GM18520 (cell line): Measurements from ENCODE around the gene INPP5J.
"Not testable (repeated sequence)": the region's sequence is repeated elsewhere in the genome, so short reads cannot be mapped to it uniquely, and the experiment has no call there.

Experiments
- ATAC-seq: cut with Tn5 transposase; IDR thresholded peaks from one replicate; pipeline ENCODE4 v1.9.1; 2021; ENCODE audit not compliant: unreplicated experiment

Gene INPP5J, protein sequence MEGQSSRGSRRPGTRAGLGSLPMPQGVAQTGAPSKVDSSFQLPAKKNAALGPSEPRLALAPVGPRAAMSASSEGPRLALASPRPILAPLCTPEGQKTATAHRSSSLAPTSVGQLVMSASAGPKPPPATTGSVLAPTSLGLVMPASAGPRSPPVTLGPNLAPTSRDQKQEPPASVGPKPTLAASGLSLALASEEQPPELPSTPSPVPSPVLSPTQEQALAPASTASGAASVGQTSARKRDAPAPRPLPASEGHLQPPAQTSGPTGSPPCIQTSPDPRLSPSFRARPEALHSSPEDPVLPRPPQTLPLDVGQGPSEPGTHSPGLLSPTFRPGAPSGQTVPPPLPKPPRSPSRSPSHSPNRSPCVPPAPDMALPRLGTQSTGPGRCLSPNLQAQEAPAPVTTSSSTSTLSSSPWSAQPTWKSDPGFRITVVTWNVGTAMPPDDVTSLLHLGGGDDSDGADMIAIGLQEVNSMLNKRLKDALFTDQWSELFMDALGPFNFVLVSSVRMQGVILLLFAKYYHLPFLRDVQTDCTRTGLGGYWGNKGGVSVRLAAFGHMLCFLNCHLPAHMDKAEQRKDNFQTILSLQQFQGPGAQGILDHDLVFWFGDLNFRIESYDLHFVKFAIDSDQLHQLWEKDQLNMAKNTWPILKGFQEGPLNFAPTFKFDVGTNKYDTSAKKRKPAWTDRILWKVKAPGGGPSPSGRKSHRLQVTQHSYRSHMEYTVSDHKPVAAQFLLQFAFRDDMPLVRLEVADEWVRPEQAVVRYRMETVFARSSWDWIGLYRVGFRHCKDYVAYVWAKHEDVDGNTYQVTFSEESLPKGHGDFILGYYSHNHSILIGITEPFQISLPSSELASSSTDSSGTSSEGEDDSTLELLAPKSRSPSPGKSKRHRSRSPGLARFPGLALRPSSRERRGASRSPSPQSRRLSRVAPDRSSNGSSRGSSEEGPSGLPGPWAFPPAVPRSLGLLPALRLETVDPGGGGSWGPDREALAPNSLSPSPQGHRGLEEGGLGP

DNA sequence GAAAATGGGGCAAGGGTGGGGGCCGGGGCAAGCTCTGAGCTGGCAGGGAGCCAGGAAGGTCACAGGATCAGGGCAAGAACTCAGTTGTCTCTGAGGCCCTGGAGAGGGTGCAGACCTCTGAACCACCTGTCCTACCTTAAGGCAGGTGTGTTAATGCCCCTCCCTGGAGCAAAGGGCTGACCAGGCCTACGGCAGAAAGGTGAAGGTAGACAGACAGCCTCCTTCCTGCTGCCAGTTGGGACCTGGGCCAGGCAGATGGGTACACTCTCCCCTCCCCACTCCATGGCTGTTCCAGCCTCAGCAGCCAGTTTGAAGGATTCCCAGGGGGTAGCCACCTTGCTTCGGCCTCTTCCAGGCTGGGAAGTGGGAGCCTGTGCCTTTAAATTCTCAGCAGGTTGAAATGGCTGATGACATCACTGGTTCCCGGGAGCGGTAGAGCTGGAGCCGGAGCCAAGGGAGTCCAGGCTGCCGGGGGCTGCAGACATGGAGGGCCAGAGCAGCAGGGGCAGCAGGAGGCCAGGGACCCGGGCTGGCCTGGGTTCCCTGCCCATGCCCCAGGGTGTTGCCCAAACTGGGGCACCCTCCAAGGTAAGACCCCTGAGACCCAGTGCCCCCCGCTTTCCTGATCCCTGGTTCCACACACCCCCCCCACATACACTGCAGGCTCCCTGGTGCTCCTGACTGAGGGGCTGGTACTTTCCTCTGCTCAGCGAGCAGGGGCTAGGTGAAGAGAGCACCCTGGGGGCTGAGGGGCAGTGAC, at the start of gene INPP5J:
TSS of gene INPP5J (plus strand) at position 435 of the 760 bp plus-strand sequence. CDS start at position 484, 49 bp downstream.
- no peak for ATAC-seq

DNA sequence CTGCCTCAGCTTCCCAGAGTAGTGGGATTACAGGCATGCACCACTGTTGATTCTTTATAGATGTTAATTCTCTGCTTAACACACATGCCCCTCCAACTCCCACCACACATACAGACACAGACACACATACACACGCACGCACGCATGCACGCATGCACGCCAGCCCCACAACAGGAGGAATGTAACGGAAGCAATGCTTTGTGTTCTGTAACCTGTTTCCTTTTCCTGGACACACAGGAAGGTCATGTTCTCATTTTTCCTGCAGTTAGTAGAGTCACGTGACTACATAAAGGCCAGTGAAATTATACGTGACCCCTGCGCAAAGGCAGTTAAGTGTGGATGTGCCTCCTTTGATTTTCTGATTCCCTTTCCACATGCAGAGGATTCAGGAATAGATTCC, 49.6 kb upstream of the INPP5J start:
- not testable (repeated sequence) for ATAC-seq

DNA sequence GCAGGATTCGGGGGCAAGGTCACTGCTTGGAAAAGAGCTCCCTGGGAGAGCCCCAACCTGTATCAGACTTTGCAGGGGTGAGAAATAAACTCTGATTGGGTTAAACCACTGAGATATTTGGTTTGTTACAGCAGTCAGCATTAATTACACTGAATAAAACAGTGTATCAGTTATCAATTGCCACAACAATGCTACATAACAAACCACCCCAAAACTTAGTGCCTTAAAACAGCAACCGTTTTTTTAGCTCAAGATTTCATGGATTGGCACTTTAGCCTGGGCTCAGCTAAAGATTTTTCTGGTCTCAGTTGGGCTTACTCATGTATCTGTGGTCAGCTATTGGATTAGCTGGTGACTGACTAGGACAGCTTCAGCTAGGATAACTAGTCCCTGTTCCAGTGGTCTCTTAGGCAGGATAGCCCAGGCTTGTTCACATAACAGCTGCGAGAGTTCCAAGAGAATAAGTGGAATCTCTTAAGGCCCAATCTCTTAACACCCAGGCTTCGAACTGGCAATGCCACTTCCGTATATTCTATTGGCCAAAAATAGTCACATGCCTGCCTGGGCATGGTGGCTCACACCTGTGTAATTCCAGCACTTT, 49.1 kb upstream of the INPP5J start:
- ATAC-seq, result not testable (repeated sequence)

DNA sequence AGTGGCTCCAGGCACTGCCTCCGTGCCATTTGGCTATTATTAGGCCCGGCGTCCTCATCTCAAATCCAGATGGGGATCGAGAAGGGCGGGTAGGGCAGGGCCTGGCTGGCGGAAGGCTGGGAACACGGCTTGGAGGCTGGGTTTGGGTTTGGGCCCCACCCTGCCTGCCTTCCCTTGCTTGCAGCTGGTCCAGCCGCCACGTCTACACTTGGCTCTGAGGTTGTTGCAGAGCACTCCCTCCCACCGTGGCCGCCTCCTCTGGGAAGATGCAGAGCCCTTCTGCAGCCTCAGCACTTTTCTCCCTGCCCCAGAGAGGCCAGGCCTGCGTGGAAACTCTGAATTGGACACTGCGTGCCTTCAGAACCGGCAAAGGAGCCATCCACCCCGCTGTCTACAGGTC, 46.8 kb upstream of the INPP5J start:
- no peak for ATAC-seq

DNA sequence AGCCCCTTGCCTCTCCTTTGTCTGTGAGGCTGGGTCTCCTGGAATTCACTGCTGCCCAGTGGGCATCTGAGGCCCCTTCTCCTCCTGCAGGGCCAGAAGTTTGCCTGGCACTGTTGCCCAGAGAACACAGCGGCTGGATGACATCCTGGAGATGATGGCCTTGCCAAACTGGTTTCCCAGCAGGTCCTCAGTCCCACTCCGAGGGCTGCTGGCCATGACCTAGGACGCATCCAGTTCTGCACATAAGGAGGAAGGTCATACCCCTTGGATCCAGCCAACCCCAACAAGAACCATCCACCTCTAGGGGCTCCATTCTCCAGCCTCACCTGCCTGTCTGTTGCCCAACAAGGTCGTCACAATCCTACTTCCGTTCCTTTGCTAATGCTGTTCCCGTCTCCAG, 45.1 kb upstream of the INPP5J start:
- no peak for ATAC-seq

DNA sequence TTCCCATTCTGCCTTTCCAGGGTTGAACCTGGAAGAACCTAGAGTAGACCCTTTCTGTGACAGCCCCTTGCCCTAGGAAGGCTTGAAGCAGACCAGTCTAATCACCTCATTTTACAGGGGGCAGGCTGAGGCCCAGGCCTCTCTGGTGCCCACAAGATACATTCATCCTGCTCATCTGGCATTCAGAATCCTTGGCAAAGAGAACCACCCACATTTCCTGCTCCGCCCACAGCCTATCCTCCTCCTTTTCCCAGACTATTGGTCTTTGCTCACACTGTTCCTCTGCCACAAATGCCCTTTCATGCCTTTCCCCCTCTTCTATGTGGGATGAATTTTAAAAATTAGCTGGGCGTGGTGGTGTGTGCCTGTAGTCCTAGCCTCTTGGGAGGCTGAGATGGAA, 44.4 kb upstream of the INPP5J start:
- ATAC-seq, result not testable (repeated sequence)

DNA sequence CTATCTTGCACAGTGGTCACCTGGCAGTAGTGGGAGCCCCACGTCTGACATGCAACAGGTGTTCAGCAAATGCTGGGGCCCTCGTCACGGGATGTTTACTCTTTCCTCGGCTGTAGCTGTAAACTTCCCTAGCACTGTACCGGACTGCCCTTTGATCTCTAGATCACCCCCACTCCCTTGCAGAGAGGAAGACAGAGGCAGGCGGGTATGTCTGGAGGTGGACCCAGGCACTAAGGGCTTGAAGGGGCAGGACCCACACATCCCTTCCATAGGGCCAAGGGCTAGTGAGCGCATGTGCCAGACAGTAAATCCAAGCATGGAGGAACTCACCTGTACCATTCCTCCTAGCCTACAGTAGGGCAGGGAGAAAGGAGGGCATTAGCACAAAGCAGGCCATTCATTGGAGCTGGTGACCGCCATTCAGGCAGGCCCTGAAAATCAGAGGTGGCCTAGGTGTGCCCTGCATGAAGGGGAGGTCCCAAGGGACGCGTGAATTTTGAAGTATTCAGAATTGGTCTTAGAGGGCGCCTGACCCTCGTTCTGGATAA, 43.6 kb upstream of the INPP5J start:
- no peak for ATAC-seq

DNA sequence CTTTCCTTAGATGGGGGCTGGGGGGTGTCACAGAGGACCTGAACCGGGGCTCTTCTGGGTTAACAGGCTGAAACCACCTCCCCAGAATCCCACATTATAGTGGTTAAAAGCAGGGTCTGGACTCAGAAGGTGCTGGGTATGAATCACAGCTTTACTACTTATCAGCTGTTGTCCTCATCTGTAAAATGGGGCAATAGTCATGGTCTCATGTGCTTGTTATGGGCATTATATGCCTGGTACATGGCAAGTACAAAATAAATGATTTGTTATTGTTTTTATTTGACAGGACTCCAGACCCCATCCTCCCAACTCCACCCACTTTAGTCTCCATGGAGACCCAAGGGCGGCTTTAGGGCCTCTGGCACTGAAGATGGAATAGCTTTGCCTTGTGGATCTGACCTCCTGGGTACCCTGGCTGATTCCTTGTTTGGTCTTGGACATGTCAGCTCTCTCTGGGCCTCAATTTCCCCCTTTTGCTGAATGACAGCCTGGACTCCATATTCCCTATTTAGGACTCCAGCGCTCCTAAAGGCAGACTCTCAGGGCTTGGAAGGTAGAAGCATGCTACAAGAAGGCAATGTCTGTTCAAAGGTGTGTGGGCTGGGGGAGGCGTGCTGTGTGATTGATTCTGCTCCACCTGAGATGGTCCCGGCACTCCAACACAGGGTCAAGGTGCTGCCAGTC, 42.5 kb upstream of the INPP5J start:
- ATAC-seq, result no peak

DNA sequence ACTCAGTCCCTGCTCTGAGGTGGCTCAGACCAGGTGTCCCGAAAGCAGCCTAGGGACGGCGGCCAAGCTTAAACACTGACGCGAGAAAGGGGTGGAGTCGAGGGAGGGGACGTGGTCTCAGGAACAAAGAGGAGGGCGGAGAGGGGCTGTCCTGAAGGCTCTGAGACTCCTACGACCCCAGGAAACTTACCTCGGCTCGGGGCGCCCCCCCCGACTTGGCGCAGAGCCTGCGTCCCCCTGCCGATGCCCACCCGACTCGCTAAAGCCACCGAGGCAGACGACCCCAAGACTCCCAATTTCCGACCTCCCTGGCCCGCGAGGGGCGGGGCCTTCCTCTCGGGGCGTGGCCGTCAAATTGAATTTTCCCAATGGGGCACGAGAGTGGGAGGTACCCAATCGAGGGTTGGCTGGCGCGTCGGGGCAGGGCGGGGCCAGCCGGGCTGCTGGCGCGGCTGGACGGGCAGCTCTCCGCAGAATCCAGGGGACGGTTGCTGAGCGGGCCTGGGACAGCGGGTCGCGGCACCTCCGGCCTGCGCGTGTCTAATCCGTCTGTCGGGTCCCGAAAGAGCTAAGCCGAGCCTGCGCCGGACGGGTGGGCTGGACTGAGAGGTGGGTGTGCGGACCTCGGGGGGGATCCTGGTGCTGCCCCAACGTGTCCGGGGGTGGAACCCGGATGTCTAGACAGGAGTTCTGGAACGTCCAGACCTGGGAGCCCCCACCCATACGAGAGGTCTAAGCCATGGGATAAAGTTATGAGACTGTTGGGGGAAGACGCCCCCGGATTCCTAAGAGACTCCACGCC, 41.7 kb upstream of the INPP5J start, which contains the start of gene SMTN:
TSS of gene SMTN (plus strand) at position 471 of the 802 bp plus-strand sequence. CDS start 1,941 bp downstream, outside the sequence.
- peak; percentile 49 for ATAC-seq

DNA sequence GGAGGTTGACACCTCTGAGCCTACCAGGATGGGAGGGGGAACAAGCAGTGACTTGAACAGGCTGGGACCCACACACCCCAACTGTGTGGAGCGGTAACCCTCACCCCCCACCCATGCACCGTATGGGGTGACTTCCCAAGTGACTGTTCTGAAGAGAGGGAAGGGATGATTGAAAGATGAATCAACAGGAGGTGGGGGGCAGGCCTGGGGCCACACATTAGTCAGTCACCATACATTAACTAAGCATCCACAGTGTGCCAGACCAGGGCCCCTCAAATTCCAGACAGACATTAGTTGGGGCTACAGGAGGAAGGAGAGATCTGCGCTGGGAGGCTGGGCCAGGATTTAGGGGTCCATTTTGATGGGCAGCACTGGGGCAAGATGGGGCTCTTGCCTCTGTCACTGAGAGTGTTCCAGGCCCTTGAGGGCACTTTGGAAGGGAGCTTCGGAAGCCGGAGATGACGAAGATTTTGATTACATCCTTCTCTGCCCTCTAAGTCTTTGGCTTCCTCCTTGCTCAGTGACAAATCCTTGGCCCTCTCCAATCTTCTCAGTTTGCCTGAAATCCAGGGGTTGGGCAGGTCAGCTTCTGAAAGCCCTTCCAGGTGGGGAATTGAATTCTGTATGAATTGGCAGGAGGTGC, 40.7 kb upstream of the INPP5J start:
- no peak for ATAC-seq

DNA sequence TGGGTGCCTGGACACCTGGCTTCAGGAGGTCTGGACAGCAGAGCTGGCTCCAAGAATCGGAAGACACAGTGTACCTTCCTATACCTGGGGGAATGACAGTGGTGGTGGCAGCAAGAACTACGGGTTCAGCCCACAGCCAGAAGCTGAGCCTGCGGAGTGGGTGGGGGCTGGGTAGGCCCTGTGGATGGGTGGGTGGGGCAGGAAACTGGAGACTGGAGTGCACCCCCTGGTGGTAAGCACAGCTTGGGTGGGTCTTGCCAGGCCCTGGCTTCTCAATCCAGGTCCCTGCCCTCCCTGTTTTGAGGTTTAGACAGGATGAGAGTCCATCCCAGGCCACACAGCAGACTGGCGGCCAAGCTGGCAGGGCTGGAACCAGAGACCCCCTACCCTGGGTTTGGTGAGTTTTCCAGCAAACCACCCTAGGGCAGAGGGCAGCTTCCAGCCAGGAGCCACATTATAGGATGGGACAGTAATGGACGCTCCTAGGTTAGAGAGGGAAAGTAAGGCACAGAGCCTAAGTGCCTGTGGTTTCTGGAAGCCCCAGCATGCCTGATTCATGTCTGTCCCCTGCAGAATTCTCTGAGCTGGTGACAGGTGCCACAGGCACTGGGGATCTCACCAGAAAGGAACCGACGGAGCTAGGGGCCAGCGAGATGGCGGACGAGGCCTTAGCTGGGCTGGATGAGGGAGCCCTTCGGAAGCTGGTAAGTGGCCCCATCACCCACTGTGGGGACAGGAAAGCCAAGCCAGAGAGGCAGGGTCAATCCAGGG, 40.0 kb upstream of the INPP5J start:
- no peak for ATAC-seq

DNA sequence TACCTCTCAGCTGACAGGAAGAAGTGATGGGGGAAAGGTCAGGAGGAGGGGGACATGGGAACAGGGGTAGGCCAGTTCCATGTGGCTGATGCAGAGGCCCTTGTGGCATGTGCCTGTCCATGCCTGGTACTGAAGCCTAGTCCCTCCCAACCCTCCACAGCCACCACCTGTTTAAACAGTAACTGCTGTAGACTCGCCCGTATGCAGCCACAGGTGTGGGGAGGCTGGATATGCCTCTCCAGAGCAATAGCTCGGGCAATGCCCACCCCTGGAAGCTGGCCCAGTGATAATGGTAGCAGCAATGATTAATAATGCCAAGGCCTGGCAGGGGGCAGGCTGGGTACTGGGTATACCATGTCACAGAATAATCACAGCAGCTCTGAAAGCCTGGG, 39.4 kb upstream of the INPP5J start:
- no peak for ATAC-seq

DNA sequence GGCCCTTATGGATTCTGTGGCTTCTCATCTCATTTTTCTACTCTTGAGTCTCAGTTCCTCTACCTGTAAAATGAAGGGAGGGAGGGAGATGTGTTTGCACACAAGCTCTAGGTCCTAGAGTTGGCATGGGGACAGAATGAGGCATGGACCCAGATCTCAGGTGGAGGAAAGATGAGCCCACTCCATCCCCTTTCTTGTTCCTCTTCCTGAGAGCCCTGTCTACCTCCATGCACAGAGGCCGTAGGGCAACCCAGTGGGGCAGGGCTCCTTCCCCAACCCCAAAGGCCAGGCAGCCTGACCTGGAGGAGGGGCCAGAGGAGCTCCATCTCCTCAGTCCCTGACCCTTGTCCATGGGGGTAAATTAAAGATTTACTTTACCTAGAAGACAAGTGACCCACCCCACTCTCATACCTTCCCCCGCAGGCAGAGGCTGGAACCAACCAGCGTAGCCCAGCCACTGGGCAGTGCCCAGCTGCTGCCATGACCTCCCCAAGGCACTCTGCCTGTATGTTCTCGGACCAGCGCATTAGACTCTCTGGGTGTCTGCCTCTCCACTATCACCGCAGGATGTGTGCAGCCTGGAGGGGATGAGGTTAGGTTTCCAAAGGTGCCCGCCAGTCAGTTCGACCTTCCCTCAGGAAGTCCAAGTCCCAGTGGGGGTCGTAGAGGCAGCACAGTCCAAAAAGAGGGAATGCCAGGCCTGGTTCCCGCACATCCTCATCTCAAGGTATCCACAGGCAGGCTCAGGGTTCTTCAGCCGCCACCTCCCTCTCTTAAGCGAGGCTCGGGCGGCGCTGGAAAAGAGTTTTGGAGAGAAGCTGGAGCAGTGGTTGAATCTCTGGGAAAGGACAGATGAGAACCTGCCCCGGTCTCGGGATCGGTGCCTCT, 38.6 kb upstream of the INPP5J start:
- ATAC-seq, result no peak

DNA sequence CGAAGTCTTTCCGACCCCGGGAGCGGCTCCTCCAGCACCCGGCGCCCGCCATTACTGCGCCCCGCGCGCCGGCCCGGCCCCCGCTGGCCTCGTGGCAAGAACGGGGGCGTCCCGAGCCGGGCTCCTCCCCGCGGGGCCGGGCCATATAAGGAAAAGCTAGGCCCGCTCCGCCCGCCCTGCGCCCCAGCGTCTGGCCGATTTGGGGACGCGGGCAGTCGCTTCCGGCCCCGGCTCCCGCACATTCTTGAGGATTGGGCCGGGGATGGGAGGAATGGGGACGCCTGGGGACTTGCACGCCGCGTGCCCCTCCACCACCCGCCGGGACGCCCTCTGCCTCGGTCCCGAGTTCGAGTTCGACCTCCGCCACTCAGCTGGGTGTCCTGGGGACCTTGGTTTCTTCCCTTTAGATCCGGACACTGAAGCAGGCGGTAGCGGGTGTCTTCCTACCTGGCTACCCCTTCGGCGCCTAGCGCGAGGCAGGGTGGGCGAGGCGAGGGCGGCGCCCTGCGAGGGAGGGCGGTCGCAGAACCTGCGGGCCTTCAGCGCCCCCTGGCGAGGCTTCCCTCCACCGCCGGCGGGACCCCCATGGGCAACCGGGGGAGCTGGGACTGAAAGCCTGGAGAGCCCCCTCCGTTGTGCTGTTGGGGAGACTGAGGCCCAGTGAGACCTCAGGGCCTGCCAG, 37.8 kb upstream of the INPP5J start:
- peak; percentile 37 for ATAC-seq

DNA sequence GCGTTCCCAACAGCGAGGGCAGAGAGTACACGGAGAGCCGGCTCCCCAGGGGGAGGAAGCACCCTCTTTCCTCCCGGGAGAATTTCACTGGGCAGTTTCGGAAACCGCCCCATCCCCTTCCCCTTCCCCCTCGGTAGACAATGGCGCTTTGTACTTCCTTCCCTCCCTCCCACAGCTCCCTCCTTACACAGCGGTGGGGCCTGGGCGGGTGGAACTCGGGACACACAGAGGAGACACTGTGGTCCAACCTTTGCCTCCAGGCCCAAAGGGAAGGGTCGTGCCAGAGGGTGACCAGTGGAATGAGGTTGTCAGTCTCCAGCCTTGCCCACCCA, 37.3 kb upstream of the INPP5J start:
- ATAC-seq, result no peak

DNA sequence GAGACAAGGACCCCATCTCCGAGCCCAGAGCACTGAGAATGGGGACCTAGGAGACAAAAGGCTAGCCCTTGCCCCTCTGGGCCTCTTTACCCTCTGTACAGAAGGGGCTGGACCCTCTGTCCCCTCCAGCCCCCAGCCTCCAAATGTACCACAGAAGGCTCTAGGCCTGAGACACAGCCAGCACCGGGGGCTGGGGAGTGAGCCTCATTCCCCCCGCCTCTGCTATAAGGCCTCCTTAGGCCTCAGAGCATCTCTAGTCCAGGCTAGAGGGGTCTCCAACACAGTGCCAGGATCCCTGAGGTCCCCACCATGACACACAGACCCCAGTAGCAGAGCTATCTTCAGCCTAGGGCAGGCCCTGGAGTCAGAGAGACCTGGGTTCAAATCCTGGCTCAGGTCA, 36.8 kb upstream of the INPP5J start:
- ATAC-seq, result no peak
